Erythroblast (primary cell): ENCODE measurements around the gene ZNF423.

Experiments used
- GATA1 ChIP-seq: IDR thresholded peaks from 2 replicates; pipeline ENCODE4 v1.6.1; 2011; ENCODE audit warnings: low read depth, mild to moderate bottlenecking, control low read depth, low read length, moderate library complexity
- POLR2A ChIP-seq: IDR thresholded peaks from 2 replicates; pipeline ENCODE4 v1.6.1; 2011; ENCODE audit warnings: mild to moderate bottlenecking, low read length

DNA sequence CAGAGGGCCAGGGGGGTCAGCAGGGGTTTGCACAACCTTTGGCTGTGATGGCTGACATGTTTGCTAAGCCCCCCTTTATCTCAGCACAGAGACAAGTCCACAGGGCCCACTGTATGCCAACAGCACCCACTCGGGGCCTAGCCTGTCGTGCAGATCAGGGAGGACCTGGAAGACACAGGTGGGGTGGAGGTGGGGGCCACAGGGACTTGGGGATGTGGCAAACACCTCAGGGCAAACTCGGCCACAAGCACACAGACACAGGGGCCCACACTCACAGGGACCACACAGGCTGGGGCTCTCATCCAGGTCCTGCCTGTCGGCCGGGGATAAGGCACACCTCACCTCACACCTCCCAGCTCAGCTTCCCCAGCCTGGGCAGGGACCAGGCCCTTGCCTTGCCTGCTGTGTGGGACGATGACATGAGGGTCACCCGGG lies 394.4 kb downstream of the ZNF423 start:
- no peak for TF ChIP-seq POLR2A
- TF ChIP-seq GATA1 = no peak
